Stomach (tissue), 9 donors: ENCODE results near the gene IFNA21. TPM values are rescaled to one million over a fixed set of nuclear protein-coding genes. Genes with fewer than 3 reads are reported as not detected.
"Not testable (repeated sequence)": the region's sequence is repeated elsewhere in the genome, so short reads cannot be mapped to it uniquely, and the experiment has no call there.

ENCODE experiments used
- DNase-seq, 2 donors: peaks; one replicate each; pipeline versions ENCODE4 v3.0.0 to v3.0.0-alpha.2; 2013 to 2019
- H3K27ac ChIP-seq, 5 donors: fragments of 200-600 bp in 4 of 5; sonication (generic) in 4 of 5; one replicate each; pipeline ENCODE4 v1.5.1; 2013 to 2019; ENCODE audit warnings: mild to moderate bottlenecking in 1 of 5, moderate library complexity in 1 of 5
- H3K27me3 ChIP-seq, 3 donors: fragments of 200-600 bp; sonication (generic); one replicate each; pipeline ENCODE4 v1.5.1; 2017 to 2019; ENCODE audit warnings: mixed run types in 1 of 3
- H3K36me3 ChIP-seq, 4 donors: fragments of 200-600 bp; sonication (generic); 1 replicate in 3 of 4; 2 replicates in 1 of 4; pipeline ENCODE4 v1.5.1; 2016 to 2019
- H3K4me1 ChIP-seq, 4 donors: fragments of 200-600 bp; sonication (generic); one replicate each; pipeline ENCODE4 v1.5.1; 2016 to 2019
- H3K4me3 ChIP-seq, 4 donors: fragments of 200-600 bp; sonication (generic) in 3 of 4; one replicate each; pipeline ENCODE4 v1.5.1; 2016 to 2019; ENCODE audit warnings: mild to moderate bottlenecking in 1 of 4
- H3K9me3 ChIP-seq, 4 donors: fragments of 200-600 bp; sonication (generic); one replicate each; pipeline ENCODE4 v1.5.1; 2016 to 2019
- CTCF ChIP-seq, 7 experiments: fragments of 450-650 bp in 4 of 7; fragments of 200-600 bp in 3 of 7; sonication (generic) in 3 of 7; IDR thresholded peaks; one replicate each; pipeline ENCODE4 v1.5.1; 2016 to 2019; ENCODE audit warnings: antibody characterized with exemption in 7 of 7, control low read depth in 2 of 7, mild to moderate bottlenecking in 1 of 7
- EP300 ChIP-seq: sonication (generic); formaldehyde crosslinking; IDR thresholded peaks from one replicate; pipeline ENCODE4 v1.6.1; 2017; ENCODE audit warnings: antibody characterized with exemption
- POLR2A ChIP-seq, 4 donors: fragments of 450-650 bp; IDR thresholded peaks; one replicate each; pipeline ENCODE4 v1.6.1; 2016; ENCODE audit warnings: antibody characterized with exemption in 4 of 4, control low read depth in 2 of 4, mild to moderate bottlenecking in 1 of 4, moderate library complexity in 1 of 4
- POLR2AphosphoS5 ChIP-seq, 3 donors: sonication (generic); formaldehyde crosslinking; IDR thresholded peaks; one replicate each; pipeline ENCODE4 v1.6.1; 2016; ENCODE audit warnings: antibody characterized with exemption in 3 of 3
- WGBS, 5 donors: extraction: QIAGEN DNeasy Blood & Tissue Kit in 3 of 5; methylation state at CpG; one replicate each; pipeline versions ENCODE4 v1.1.5 to v1.1.7; 2013 to 2018; 5-methylcytosine and 5-hydroxymethylcytosine counted together
- intact Hi-C: fragments of 100-400 bp; cut with DNase I; formaldehyde crosslinking; loops from one replicate; pipeline ENCODE4 v1.15.1; 2023; ENCODE audit warnings: low total_unique reads
- polyA plus RNA-seq, 3 donors: library from polyadenylated mRNA; stranded (reverse); fragments of 200-250 nt; gene quantifications; one replicate each; pipeline ENCODE4 v1.2.3, GENCODE V29; 2013
- total RNA-seq, 5 donors: library from RNA; depleted of rRNA; stranded (reverse); fragments of >200 nt; gene quantifications; one replicate each; pipeline versions ENCODE4 v1.1.0 to v1.2.3, GENCODE V29; 2014 to 2016
- donor health status: healthy with polysubstance abuse.
- donor health status: Bipolar disorder and iron deficiency.
- donor health status: healthy.

IFNA21 gene
- total and polyA plus RNA-seq, 8 donors: not detected

- Histone ChIP-seq H3K27me3 (no peaks in the 10 kb centered on the region), H3K9me3 (no peaks in the 10 kb centered on the region), H3K4me3 (no peak overlapping the region), H3K36me3 (no peaks in the 10 kb centered on the region), H3K4me1 (no peaks in the 10 kb centered on the region), H3K27ac (no peak overlapping the region)
- intact Hi-C loops: no loop called here
- TF ChIP-seq POLR2A (IDR thresholded peaks at IDR 0.05) (no peak), CTCF (IDR thresholded peaks at IDR 0.05) (no peak)
- no peak for DNase-seq
- WGBS, 5 donors: 33 to 97% (median 92%) methylated on average over 1 of the region's 1 CpG
These were observed 29.4 kb downstream of the IFNA21 start for GRCh38 chr9:21137020-21137419.

DNA sequence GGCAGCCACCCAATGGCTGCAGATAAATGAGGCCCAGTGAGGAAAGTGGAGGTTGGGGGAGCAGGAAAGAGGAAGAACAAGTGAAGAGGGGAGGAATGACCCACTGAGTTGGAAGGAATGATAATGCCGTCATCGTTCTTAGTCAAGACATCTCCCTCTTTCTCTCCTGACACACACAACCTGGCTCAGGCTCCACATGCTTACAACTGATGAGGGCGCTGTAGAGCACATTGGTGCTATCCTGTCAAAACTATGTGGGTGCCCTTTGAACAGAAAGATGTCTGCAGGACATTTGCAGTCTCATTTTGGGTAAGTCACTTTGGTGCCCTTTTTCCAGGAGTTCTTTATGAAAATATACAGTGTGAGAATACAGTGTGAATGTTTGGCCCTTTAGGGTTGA lies 30.7 kb downstream of the IFNA21 start:
- intact Hi-C loops: no loop called here
- no peaks in the 10 kb centered on the region for H3K4me1 ChIP-seq
- WGBS, 5 donors: 65 to 79% (median 69%) methylated on average over 3 of the region's 3 CpGs
- no peaks in the 10 kb centered on the region for H3K36me3 ChIP-seq
- H3K27ac ChIP-seq: no peak overlapping the region
- no peaks in the 10 kb centered on the region for H3K9me3 ChIP-seq
- no peaks in the 10 kb centered on the region for H3K27me3 ChIP-seq
- H3K4me3 ChIP-seq: no peak overlapping the region
- TF ChIP-seq POLR2AphosphoS5 (IDR thresholded peaks at IDR 0.05) (no peak), CTCF (IDR thresholded peaks at IDR 0.05) (no peak), EP300 (no peak), POLR2A (IDR thresholded peaks at IDR 0.05) (no peak)
- no peak for DNase-seq

DNA sequence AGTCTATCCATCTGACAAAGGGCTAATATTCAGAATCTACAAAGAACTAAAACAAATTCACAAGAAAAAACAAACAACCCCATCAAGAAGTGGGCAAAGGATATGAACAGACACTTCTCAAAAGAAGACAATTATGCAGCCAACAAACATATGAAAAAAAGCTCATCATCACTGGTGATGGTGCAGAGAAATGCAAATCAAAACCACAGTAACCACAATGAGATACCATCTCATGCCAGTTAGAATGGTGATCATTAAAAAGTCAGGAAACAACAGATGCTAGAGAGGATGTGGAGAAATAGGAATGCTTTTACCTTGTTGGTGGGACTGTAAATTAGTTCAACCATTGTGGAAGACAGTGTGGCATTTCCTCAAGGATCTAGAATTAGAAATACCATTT lies 38.3 kb downstream of the IFNA21 start:
- H3K4me3 ChIP-seq, H3K9me3 ChIP-seq, H3K27me3 ChIP-seq, H3K27ac ChIP-seq, H3K4me1 ChIP-seq, DNase-seq, H3K36me3 ChIP-seq, intact Hi-C loops: not testable (repeated sequence)

- intact Hi-C loops: no loop called here
- H3K27ac ChIP-seq: no peak overlapping the region
- no peaks in the 10 kb centered on the region for H3K4me1 ChIP-seq
- no peaks in the 10 kb centered on the region for H3K27me3 ChIP-seq
- no peak for DNase-seq
- H3K36me3 ChIP-seq: no peaks in the 10 kb centered on the region
- TF ChIP-seq POLR2AphosphoS5 (IDR thresholded peaks at IDR 0.05) (no peak), EP300 (no peak), POLR2A (IDR thresholded peaks at IDR 0.05) (no peak), CTCF (IDR thresholded peaks at IDR 0.05) (no peak)
- H3K4me3 ChIP-seq: no peak overlapping the region
- WGBS, 5 donors: 71 to 90% (median 85%) methylated on average over 4 of the region's 4 CpGs
- H3K9me3 ChIP-seq: no peaks in the 10 kb centered on the region
These were observed 44.7 kb downstream of the IFNA21 start for GRCh38 chr9:21121595-21122251.

DNA sequence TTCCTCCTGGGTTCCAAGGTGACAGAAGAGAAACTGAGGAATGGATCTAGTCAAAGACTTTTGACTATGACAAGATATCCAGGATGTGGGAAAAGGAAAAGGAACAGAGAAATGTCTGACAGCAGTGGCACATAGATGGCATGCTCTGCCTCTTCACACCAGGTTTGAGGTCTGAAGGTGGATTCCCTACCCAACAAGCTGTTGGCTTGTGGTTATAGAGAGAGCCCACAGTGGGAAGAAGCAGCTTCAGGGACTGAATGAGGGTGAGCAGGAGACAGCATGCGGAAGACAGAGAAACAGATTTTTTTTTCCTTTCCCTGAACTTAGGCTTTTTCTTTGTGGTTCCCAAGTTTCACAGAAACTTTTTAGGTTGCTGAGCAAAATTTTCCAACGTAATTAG lies 45.4 kb downstream of the IFNA21 start:
- intact Hi-C loops: no loop called here
- Histone ChIP-seq H3K27me3 (no peaks in the 10 kb centered on the region), H3K36me3 (no peaks in the 10 kb centered on the region), H3K9me3 (no peaks in the 10 kb centered on the region), H3K27ac (no peak overlapping the region), H3K4me3 (no peak overlapping the region), H3K4me1 (no peaks in the 10 kb centered on the region)
- DNase-seq: no peak
- 87 to 94% (median 89%) methylated on average over 2 of the region's 2 CpGs for WGBS, 5 donors
- TF ChIP-seq EP300 (no peak), CTCF (IDR thresholded peaks at IDR 0.05) (no peak), POLR2A (IDR thresholded peaks at IDR 0.05) (no peak), POLR2AphosphoS5 (IDR thresholded peaks at IDR 0.05) (no peak)
